Spleen (tissue), 7 donors: ENCODE measurements around the gene OR52B4.

Source experiments
- POLR2A ChIP-seq, 3 donors: fragments of 450-650 bp; IDR thresholded peaks; one replicate each; pipeline ENCODE4 v1.5.1; 2017; ENCODE audit warnings: antibody characterized with exemption in 3 of 3, mild to moderate bottlenecking in 1 of 3
- POLR2AphosphoS5 ChIP-seq, 3 donors: sonication (generic); formaldehyde crosslinking; IDR thresholded peaks; one replicate each; pipeline ENCODE4 v1.5.1; 2017; ENCODE audit warnings: antibody characterized with exemption in 3 of 3
- TF ChIP-seq, protein P1 (sequence below), 11 experiments: fragments of 200-600 bp in 7 of 11; fragments of 450-650 bp in 4 of 11; sonication (generic) in 4 of 11; IDR thresholded peaks in 8 of 11; conservative IDR thresholded peaks in 3 of 11; 1 replicate in 7 of 11; 2 replicates in 4 of 11; pipeline versions ENCODE4 v1.4.0 to v1.8.0; 2016 to 2021; ENCODE audit warnings: antibody characterized with exemption in 11 of 11, inconsistent platforms in 4 of 11, mild to moderate bottlenecking in 1 of 11
- donor health status: DM: no; HTN: no; CAD: no; lungs with moderate emphysema.
- donor health status: DM: no; HTN: no; CAD: no.
- donor health status: DM: no; HTN: no; CAD: no.

DNA sequence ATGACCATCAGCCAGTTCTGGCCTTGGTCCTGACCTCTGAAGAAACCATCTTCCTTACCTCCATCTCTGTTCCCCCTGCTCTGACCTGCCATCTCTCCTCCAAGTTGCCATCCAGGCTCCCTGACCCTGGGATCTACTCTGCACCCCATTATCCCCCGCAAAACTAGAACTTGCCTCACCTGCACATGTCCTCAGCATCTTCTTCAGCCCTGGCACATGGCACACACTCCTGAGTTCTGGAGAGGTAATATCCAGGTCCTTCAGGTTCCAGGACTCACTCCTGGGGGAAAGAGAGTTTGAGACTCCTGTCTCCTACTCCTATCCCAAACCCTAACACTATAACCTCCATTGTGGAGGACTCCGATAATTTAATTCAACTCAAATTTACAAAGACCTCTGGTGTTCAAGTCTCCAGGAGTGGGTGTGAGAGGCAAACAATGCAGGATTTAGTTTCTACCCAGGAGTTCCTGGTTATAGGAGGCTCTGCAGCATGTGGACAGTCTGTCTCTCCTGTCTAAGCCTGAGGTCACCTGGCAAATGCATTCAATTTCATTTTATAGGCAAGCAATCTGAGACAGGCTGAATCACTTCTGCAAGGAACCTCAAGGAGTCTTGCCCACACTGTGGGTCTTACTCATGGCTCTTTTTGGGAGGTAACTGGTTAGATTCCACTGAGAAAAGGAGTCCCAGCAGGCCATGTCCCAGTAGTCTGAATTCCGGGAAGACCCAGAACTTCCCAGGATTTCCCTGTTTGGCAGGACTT is 18.0 kb upstream of the OR52B4 start:
- TF ChIP-seq POLR2AphosphoS5 (IDR thresholded peaks at IDR 0.05) (no peak), POLR2A (IDR thresholded peaks at IDR 0.05) (no peak)
- TF ChIP-seq, protein P1, sequence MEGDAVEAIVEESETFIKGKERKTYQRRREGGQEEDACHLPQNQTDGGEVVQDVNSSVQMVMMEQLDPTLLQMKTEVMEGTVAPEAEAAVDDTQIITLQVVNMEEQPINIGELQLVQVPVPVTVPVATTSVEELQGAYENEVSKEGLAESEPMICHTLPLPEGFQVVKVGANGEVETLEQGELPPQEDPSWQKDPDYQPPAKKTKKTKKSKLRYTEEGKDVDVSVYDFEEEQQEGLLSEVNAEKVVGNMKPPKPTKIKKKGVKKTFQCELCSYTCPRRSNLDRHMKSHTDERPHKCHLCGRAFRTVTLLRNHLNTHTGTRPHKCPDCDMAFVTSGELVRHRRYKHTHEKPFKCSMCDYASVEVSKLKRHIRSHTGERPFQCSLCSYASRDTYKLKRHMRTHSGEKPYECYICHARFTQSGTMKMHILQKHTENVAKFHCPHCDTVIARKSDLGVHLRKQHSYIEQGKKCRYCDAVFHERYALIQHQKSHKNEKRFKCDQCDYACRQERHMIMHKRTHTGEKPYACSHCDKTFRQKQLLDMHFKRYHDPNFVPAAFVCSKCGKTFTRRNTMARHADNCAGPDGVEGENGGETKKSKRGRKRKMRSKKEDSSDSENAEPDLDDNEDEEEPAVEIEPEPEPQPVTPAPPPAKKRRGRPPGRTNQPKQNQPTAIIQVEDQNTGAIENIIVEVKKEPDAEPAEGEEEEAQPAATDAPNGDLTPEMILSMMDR (IDR thresholded peaks at IDR 0.05 in 8 of 11, conservative IDR thresholded peaks at IDR 0.05 in 3 of 11): no peak
